ENCODE data around the gene TFRC. TPM values are rescaled to one million over a fixed set of nuclear protein-coding genes. Genes with fewer than 3 reads are reported as not detected.
"Not testable (repeated sequence)": the region's sequence is repeated elsewhere in the genome, so short reads cannot be mapped to it uniquely, and the experiment has no call there.

TFRC gene
- total RNA-seq, 1 donor from 2014 or later, result 106 TPM

GRCh38 chr3:196009456-196009855 is 72.4 kb downstream of the TFRC start:
- Histone ChIP-seq H3K4me3 (ENCODE audit: low read depth, low read length) (no peak overlapping the region), H3K36me3 (ENCODE audit: control insufficient read depth, insufficient read depth, low read length) (no peaks in the 10 kb centered on the region), H3K27me3 (ENCODE audit: control insufficient read depth, insufficient read depth, low read length) (no peaks in the 10 kb centered on the region)
- TF ChIP-seq, protein P1, sequence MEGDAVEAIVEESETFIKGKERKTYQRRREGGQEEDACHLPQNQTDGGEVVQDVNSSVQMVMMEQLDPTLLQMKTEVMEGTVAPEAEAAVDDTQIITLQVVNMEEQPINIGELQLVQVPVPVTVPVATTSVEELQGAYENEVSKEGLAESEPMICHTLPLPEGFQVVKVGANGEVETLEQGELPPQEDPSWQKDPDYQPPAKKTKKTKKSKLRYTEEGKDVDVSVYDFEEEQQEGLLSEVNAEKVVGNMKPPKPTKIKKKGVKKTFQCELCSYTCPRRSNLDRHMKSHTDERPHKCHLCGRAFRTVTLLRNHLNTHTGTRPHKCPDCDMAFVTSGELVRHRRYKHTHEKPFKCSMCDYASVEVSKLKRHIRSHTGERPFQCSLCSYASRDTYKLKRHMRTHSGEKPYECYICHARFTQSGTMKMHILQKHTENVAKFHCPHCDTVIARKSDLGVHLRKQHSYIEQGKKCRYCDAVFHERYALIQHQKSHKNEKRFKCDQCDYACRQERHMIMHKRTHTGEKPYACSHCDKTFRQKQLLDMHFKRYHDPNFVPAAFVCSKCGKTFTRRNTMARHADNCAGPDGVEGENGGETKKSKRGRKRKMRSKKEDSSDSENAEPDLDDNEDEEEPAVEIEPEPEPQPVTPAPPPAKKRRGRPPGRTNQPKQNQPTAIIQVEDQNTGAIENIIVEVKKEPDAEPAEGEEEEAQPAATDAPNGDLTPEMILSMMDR (IDR thresholded peaks at IDR 0.05; ENCODE audit: insufficient read depth, low read length, severe bottlenecking), result no peak
- FAIRE-seq (no peak), DNase-seq (ENCODE audit: low read depth) (no peak)

DNA sequence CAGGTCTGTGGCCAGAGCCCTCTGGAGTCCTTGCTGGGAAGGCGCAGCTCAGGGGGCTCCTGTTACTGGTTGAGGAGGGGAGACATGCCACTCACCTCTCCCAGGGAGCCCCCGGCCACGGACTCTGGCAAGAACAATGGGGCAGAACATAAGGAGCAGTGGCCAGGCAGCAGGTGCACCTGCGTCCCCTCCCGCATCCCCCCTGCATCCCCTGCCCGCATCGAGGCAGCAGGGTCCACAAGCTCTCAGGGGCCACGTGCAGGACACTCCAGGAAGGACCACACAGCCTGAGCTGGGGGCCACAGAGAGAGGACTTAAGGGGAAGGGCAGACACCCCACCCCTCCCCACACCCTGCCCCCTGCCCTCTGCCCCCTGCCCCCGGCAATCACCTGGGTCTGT is 73.0 kb downstream of the TFRC start:
- TF ChIP-seq, protein P1 (IDR thresholded peaks at IDR 0.05; ENCODE audit: insufficient read depth, low read length, severe bottlenecking), result no peak
- Histone ChIP-seq H3K4me3 (ENCODE audit: low read depth, low read length) (no peak overlapping the region), H3K36me3 (ENCODE audit: control insufficient read depth, insufficient read depth, low read length) (no peaks in the 10 kb centered on the region), H3K27me3 (ENCODE audit: control insufficient read depth, insufficient read depth, low read length) (no peaks in the 10 kb centered on the region)
- FAIRE-seq, result no peak
- no peak for DNase-seq (ENCODE audit: low read depth)

DNA sequence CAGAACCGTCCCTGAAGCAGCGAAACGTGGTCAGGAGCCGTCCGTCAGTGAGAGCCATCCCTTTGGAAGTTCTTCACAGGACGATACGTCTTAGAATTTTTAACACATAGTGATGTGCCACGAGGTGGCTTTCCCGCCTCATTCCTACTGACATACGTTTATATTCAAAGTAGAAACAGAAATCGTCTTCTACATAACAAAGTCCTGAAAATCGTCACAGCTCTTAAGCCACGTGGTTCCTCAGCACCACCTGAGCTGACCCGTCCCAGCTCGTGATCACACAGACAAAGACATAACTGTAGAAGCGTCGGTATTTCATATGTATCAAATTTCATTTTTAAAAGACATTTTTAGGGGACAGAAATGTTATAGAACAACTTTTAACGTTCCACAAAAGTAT is 73.5 kb downstream of the TFRC start:
- DNase-seq (ENCODE audit: low read depth), result no peak
- no peak for FAIRE-seq
- TF ChIP-seq, protein P1 (IDR thresholded peaks at IDR 0.05; ENCODE audit: insufficient read depth, low read length, severe bottlenecking), result no peak
- no peak overlapping the region for H3K4me3 ChIP-seq (ENCODE audit: low read depth, low read length)
- H3K36me3 ChIP-seq (ENCODE audit: control insufficient read depth, insufficient read depth, low read length), result no peaks in the 10 kb centered on the region
- H3K27me3 ChIP-seq (ENCODE audit: control insufficient read depth, insufficient read depth, low read length), result no peaks in the 10 kb centered on the region

DNA sequence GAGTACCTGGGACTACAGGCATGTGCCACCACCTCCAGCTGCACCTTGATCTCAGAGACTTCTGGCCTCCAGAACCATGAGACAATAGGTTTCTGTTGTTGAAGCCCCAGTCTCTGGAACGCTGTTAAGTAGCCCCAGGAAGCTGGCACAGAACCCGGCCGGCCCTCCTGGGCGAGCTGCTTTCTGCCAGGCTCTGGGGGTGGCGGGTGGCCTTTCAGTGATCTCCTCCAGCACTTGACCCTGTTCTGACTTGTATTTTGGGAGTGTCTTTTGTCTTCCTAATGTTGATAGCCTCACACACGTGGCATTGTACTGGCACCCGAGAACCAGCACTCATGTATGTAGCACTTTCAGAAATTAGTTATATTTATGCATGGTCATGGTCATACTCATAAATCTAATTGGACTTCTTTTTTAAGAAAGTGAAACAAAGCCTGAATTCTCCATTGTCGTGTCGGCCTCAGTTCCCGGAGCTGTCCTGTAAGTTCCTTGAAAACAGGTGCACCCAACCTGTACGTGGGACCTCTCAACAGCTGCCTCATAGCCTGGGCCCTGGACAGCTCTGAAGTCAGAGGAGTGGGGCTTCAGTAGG is 74.0 kb downstream of the TFRC start:
- TF ChIP-seq, protein P1 (IDR thresholded peaks at IDR 0.05; ENCODE audit: insufficient read depth, low read length, severe bottlenecking), result no peak
- Histone ChIP-seq H3K36me3 (ENCODE audit: control insufficient read depth, insufficient read depth, low read length) (no peaks in the 10 kb centered on the region), H3K27me3 (ENCODE audit: control insufficient read depth, insufficient read depth, low read length) (no peaks in the 10 kb centered on the region), H3K4me3 (ENCODE audit: low read depth, low read length) (no peak overlapping the region)
- no peak for FAIRE-seq
- no peak for DNase-seq (ENCODE audit: low read depth)

GRCh38 chr3:196005338-196005737 is 76.6 kb downstream of the TFRC start:
- not testable (repeated sequence) for H3K36me3 ChIP-seq (ENCODE audit: control insufficient read depth, insufficient read depth, low read length); H3K27me3 ChIP-seq (ENCODE audit: control insufficient read depth, insufficient read depth, low read length); FAIRE-seq; DNase-seq (ENCODE audit: low read depth); H3K4me3 ChIP-seq (ENCODE audit: low read depth, low read length)

DNA sequence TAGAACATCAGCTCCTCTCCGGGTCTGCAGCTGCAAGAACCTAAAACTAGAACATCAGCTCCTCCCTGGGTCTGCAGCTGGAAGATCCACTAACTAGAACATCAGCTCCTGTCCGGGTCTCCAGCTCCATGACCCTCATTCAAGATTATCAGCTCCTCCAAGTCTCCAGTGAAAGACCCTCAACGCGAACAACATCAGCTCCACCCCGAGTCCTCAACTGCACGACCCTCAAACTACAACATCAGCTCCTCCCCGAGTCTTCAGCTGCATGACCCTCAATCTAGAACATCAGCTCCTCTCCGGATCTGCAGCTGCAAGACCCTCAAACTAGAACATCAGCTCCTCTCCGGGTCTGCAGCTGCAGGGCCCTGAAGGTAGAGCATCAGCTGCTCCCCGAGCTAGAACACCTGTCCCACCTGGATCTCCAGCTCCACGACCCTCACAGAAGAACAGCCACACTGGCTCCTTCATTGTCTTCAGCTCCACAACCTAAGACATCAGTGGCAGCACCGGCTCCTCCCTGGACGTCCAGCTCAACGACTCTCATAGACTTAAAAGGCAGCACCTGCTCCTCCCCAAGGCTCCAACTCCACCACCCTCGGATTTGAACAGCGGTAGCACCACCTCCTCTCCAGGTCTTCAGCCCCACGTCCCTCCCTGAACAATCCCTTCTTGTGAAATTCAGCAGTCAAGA is 77.4 kb downstream of the TFRC start:
- DNase-seq (ENCODE audit: low read depth); FAIRE-seq; H3K4me3 ChIP-seq (ENCODE audit: low read depth, low read length): not testable (repeated sequence)

GRCh38 chr3:196003611-196004010 is 78.3 kb downstream of the TFRC start:
- no peak for FAIRE-seq

More for the DNA sequence above, 77.4 kb downstream of the TFRC start:
- not testable (repeated sequence) for H3K36me3 ChIP-seq (ENCODE audit: control insufficient read depth, insufficient read depth, low read length); H3K27me3 ChIP-seq (ENCODE audit: control insufficient read depth, insufficient read depth, low read length)

DNA sequence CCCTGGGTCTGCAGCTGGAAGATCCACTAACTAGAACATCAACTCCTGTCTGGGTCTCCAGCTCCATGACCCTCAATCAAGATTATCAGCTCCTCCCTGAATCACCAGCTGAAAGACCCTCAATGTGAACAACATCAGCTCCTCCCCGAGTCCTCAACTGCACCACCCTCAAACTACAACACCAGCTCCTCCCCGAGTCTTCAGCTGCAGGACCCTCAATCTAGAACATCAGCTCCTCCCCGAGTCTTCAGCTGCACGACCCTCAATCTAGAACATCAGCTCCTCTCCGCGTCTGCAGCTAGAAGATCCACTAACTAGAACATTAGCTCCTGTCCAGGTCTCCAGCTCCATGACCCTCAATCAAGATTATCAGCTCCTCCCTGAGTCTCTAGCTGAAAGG is 79.2 kb downstream of the TFRC start:
- not testable (repeated sequence) for H3K36me3 ChIP-seq (ENCODE audit: control insufficient read depth, insufficient read depth, low read length); H3K27me3 ChIP-seq (ENCODE audit: control insufficient read depth, insufficient read depth, low read length); DNase-seq (ENCODE audit: low read depth); FAIRE-seq; H3K4me3 ChIP-seq (ENCODE audit: low read depth, low read length)

More at GRCh38 chr3:196003611-196004010, 78.3 kb downstream of the TFRC start:
- DNase-seq (ENCODE audit: low read depth), result no peak
- H3K4me3 ChIP-seq (ENCODE audit: low read depth, low read length), result no peak overlapping the region
- TF ChIP-seq, protein P1 (IDR thresholded peaks at IDR 0.05; ENCODE audit: insufficient read depth, low read length, severe bottlenecking), result no peak
- H3K36me3 ChIP-seq (ENCODE audit: control insufficient read depth, insufficient read depth, low read length), result no peaks in the 10 kb centered on the region
- H3K27me3 ChIP-seq (ENCODE audit: control insufficient read depth, insufficient read depth, low read length), result no peaks in the 10 kb centered on the region

DNA sequence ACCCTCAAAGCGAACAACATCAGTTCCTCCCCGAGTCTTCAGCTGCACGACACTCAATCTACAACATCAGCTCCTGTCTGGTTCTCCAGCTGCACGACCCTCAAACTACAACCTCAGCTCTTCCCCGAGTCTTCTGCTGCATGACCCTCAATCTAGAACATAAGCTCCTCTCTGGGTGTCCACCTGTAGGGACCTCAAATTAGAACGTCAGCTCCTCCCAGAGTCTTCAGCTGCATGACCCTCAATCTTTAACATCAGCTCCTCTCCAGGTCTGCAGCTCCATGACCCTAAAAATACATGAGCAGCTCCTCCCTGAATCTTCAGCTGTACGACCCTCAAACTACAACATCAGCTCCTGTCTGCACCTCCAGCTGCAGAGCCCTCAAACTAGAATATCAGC is 80.7 kb downstream of the TFRC start:
- H3K4me3 ChIP-seq (ENCODE audit: low read depth, low read length); H3K36me3 ChIP-seq (ENCODE audit: control insufficient read depth, insufficient read depth, low read length); H3K27me3 ChIP-seq (ENCODE audit: control insufficient read depth, insufficient read depth, low read length); DNase-seq (ENCODE audit: low read depth); FAIRE-seq: not testable (repeated sequence)
